SK-N-DZ (cell line): ENCODE measurements around the gene THSD1.
"Not testable (repeated sequence)": the region's sequence is repeated elsewhere in the genome, so short reads cannot be mapped to it uniquely, and the experiment has no call there.

Source experiments
- DNase-seq: peaks from one replicate; pipeline ENCODE4 v3.0.0-alpha.2; 2015; ENCODE audit warnings: low spot score
- small RNA-seq, 2 experiments: library from RNA; depleted of rRNA; stranded (forward); fragments of <200 nt; gene quantifications; one replicate each; pipeline ENCODE3, GENCODE V24; 2014

Gene THSD1

DNA sequence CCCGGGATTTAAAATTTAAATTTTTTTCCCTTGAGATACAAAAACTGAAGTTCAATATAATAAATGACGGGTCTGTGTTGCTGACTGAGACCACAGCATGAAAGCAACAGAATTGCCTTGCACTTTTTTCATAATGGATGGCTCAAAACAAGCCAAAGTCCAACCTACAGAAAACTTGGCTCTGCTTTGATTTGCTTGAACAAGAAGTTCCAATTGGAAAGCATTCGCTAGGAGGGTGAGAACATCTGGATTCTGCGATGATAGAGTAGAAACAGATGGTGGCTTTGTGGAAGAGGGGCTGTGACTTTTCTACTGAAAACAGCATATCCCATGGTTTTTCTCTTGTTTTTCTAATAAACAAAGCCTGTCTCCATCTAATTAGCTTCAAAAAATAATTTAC is 46.4 kb downstream of the THSD1 start:
- DNase-seq, result no peak

DNA sequence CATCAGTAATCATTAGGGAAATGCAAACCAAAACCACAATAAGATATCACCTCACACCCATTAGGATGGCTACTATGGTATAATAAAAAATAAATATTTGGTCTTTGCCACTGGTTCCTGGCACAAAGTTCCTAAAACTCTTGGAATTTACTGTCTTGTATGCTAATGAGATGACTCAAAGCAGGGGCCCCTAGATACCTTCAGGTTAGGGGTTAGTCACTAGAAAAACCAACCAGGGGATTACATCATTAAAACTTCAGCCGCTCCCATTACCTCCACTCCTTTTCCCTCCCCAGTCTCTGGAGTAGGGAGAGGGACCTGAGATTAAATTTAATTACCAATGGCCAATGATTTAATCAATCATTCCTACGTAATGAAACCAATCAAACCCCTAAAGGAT is 49.6 kb downstream of the THSD1 start:
- DNase-seq, result no peak

DNA sequence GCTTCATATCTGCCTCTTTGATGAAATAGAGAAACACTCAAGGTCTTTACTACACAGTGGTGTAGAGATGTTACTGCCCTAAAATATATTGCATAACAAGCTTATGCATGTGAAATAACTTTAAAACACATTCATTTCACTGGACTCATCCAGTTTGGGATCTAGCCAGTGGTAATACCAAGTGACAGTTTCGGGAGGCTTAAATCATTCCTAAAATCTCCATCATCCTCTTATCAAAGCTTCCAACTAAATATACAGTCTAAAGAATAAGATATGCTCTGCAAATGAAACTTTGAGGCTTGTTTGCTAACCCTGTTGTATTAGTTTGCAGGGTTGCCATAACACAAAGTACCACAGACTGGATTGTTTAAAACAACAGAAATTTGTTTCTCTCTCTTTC is 52.8 kb downstream of the THSD1 start:
- DNase-seq, result no peak

DNA sequence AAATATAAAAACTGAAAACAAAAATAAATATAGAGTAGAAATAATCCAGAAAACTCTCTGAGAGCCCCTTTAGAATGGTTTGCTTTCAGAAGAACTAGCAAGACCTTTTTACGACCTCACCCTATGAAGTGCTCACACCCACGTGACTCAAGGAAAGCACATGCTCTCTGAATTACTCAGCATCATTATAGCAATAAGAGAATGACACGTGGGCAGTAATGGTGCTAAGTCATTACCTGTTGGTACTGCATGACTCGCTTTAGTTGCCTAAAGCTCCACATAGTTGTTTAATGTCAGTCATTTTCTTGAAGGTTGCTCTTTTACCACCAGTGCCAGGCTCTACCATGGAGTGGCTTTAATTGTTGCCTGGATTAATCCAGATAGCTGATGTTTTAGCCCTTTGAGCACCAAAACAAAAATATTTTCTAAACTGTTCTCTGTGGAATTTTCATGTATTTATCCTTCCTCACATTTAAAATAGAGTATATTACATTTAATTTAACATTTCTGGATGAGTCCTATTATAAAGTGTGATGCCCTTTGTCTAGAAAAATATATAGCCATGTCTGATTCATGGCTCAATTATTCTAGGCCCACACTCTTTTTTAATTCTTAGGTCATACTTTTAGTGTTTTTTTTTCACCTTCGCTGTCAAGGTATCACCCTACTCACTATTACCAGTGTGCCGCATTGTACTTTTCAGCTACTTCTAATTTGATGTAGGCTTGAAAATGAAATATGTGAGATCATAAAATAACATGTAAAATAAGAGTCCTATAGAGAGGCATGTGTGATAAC is 56.8 kb downstream of the THSD1 start:
- DNase-seq, result no peak

DNA sequence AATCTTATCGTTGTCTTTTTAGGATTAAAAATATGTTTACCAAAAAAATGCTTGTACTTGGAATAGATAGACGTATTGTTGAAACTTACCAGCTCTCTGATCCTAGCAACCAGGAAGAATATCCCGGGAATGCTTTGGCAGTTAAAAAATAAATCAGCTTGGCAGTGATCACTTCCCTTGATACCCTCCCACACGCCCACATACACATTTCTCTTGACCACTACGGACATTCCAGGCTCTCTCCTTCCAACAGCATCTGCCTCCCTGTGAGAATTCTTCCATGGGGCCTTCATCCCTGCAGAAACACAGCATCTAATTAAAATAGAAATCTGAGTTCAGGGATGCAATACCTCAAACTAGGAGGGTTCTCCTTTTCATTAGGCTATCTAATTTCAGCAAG is 57.9 kb downstream of the THSD1 start:
- no peak for DNase-seq

DNA sequence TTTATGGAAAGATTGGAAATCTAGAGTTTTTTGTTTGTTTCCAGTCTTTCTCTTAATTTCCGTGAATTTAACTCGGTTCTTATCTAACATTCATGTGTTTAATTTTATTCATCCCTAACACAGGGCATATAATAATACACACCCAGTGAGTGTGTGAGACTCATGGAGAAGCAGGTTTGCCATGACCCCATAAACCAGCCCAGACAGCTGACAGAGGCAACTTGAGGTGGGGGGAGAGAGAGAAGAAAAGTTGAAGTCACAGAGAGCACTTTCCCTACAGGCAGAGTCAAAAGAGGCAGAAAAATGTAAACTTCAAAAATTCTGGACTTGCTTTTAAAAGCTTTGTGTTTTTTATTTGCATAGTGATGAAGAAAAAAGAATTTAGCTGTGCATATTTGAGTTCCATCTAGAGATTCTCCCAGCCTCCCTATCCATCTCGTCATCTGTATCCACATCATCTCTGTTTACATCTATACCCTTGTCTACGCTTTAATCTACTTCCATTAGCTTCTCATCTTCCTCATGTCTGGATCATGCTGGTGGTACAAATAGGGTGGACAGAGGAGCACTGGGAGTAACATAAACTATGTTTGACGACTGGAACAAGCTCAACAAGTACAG is 60.2 kb downstream of the THSD1 start:
- DNase-seq, result no peak

DNA sequence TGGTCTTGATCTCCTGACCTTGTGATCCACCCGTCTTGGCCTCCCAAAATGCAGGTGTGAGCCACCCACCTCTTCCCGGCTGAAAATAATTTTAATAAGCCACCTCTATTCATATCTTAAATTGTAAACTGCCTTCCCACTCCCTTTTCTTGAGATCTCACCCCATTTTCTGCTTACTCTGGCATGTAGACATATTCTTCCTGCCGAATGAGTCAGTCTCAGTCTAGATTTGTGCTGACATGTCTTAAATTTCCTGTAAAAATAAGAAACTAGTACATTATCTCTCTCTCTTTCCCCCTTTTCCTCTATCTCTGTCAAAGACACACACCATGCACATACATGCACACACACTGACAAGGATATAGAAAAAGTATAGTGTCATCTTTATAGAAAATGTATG is 60.9 kb downstream of the THSD1 start:
- no peak for DNase-seq

DNA sequence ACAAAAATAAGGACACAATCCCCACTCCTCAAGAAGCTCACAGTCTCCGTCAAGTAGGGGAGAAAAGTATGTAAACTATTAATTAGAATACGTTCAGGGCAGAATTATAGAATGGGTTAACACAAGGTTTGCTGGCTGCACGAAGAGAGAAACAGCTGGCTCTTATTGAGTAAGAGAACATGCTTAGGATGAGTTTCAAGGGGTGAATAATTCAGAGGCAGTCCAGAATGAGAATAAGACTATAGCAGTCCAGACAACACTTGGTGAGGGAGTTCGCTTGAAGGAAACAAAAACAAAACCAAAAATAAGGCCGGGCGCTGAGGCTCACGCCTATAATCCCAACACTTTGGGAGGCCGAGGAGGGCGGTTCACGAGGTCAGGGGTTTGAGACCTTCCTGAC is 61.9 kb downstream of the THSD1 start:
- no peak for DNase-seq

DNA sequence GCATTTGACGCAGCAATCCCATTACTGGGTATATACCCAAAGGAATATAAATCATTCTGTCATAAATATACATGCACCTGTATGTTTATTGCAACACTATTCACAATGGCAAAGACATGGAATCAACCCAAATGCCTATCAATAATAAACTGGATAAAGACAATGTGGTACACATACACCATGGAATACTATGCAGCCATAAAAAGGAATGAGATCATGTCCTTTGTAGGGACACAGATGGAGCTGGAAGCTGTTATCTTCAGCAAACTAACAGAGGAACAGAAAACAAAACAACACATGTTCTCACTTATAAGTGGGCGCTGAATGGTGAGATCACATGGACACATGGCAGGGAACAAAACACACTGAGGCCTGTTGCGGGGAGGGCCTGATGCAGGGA is 63.8 kb downstream of the THSD1 start:
- DNase-seq, result not testable (repeated sequence)

DNA sequence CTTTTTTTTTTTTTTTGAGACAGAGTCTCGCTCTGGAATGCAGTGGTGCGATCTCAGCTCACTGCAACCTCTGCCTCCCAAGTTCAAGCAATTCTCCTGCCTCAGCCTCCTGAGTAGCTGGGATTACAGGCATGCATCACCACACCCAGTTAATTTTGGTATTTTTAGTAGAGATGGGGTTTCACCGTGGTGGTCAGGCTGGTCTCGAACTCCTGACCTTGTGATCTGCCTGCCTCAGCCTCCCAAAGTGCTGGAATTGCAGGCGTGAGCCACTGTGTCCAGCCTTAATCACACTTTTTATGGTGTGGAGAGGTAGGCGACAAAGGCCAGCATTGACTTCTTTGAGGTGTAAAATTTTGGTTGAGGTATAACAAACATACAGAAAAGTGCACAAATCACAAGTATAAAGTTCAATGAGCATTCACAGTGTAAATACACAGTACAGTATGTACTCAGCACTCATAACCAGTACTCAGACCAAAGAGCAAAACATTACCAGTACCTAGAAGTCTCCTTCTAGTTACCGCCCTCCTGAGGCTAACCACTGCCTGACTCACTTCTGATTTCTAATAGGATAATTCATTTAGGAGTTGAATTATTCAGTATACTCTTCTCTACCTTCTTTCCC is 68.0 kb downstream of the THSD1 start:
- not testable (repeated sequence) for DNase-seq

DNA sequence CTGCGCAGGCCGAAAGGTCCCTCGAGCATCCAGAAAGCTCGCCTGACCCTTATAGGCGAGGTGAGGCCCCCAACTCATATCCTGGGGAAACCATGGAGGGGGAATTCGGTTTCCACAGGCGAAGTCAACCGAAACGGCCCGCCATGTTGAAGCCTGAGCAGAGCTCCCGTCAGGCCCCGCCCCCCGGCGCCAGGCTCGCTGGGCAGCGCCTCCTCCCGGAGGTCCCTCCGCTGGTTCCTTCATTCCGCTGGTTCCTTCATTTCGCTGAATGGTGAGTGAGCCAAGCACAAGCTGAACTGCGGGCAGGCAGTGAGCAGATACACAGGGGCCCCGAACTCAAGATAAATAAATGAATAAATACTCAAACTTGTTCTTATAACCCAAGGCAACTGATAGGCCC is 71.9 kb downstream of the THSD1 start:
- not testable (repeated sequence) for DNase-seq

DNA sequence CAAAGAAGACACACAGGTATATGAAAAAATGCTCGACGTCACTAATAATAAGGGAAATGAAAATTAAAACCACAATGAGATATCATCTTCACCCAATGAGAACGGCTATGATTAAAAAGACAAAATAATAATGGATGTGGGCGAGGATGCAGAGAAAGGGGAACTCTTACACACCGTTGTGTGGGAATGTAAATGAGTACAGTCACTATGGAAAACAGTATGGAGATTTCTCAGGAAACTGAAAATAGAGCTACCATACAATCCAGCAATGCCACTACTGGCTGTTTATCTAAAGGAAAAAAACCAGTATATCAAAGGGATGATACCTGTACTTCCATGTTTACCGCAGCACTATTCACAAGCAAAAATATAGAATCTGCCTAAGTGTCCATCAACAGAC is 74.1 kb downstream of the THSD1 start:
- DNase-seq, result not testable (repeated sequence)

Small RNA genes lying within 50 kb of the gene (small RNA-seq; reads per million reads assigned to genes)
- gene RNY4P24, result 0.03 to 0.53 reads per million in 2 experiments
